ENCODE data around the gene ABHD3. TPM values are rescaled to one million over a fixed set of nuclear protein-coding genes. Genes with fewer than 3 reads are reported as not detected.
"Not testable (repeated sequence)": the region's sequence is repeated elsewhere in the genome, so short reads cannot be mapped to it uniquely, and the experiment has no call there.

The ABHD3 gene
- total and polyA plus RNA-seq, 8 donors, result 8.9 to 33.4 (median 18.9) TPM

- 79 to 95% (median 86%) methylated on average over 5 of the region's 5 CpGs for WGBS, 5 donors
- no peak for DNase-seq
- intact Hi-C loops (cut with DNase I; ENCODE audit: low total_unique reads), result no loop called here
- TF ChIP-seq POLR2A (IDR thresholded peaks at IDR 0.05) (no peak), CTCF (IDR thresholded peaks at IDR 0.05) (no peak)
- Histone ChIP-seq H3K4me1 (peaks cover 0 to 7% (median 6%) of the 10 kb centered on the region in 4 donors), H3K36me3 (no peaks in the 10 kb centered on the region), H3K9me3 (no peaks in the 10 kb centered on the region), H3K27ac (no peak overlapping the region), H3K4me3 (no peak overlapping the region), H3K27me3 (no peaks in the 10 kb centered on the region)
Measured at GRCh38 chr18:21733011-21733410, 28.4 kb upstream of the ABHD3 start.

DNA sequence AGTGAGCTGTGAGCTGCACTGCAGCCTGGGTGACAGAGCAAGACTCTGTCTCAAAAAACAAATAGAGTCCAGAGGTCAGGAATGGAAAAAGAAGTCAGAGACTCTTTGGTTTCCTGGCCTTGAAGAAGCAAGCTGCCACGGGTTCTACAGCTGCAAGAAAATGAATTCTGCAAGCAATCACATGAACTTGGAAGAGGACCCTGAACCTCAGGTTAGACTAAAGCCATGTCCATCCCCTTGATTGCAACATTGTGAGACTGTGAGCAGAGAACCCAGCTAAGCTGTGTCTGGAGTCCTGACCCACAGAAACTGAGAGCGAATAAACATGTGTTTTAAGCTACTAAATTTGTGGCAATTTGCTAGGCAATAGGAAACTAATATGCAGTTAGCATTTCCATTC lies 23.1 kb upstream of the ABHD3 start:
- intact Hi-C loops (cut with DNase I; ENCODE audit: low total_unique reads), result no loop called here
- Histone ChIP-seq H3K4me3 (no peak overlapping the region), H3K4me1 (no peaks in the 10 kb centered on the region), H3K36me3 (no peaks in the 10 kb centered on the region), H3K9me3 (no peaks in the 10 kb centered on the region), H3K27ac (no peak overlapping the region), H3K27me3 (no peaks in the 10 kb centered on the region)
- WGBS, 5 donors, result 67 to 81% (median 74%) methylated on average over 2 of the region's 2 CpGs
- TF ChIP-seq POLR2A (IDR thresholded peaks at IDR 0.05) (no peak), EP300 (IDR thresholded peaks at IDR 0.05) (no peak), POLR2AphosphoS5 (IDR thresholded peaks at IDR 0.05) (no peak), CTCF (IDR thresholded peaks at IDR 0.05) (no peak)
- DNase-seq, result no peak

- Histone ChIP-seq H3K27me3 (no peaks in the 10 kb centered on the region), H3K4me1 (no peaks in the 10 kb centered on the region), H3K9me3 (no peaks in the 10 kb centered on the region), H3K27ac (no peak overlapping the region), H3K36me3 (no peaks in the 10 kb centered on the region), H3K4me3 (no peak overlapping the region)
- intact Hi-C loops (cut with DNase I; ENCODE audit: low total_unique reads), result no loop called here
- TF ChIP-seq EP300 (IDR thresholded peaks at IDR 0.05), result no peak
- WGBS, 5 donors, result 75 to 84% (median 76%) methylated on average over 4 of the region's 4 CpGs
- no peak for DNase-seq
Measured at GRCh38 chr18:21725201-21725600, 20.6 kb upstream of the ABHD3 start.

DNA sequence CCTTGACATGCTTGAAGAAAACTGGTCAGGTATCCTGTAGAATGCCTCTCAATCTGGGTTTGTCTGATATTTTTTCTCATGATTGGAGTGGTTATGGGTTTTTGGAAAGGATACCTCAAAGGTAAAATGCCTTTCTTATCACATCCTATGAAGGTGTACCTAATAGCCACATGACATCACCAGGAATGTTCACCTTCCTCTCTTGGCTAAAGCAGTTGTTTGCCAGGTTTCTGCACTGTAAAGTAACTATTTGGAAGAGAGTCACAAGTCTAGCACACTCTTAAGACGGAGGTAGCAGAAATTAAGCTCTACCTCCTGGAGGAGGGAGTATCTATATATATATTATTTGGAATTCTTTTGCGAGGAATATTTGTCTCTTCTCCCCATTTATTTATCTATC lies 18.1 kb upstream of the ABHD3 start:
- Histone ChIP-seq H3K4me1 (no peaks in the 10 kb centered on the region), H3K27ac (peak overlapping the region in 3 of 5 donors; percentile 15 to 57 (median 38)), H3K27me3 (no peaks in the 10 kb centered on the region), H3K36me3 (no peaks in the 10 kb centered on the region), H3K4me3 (no peak overlapping the region), H3K9me3 (no peaks in the 10 kb centered on the region)
- intact Hi-C loops (cut with DNase I; ENCODE audit: low total_unique reads), result no loop called here
- DNase-seq, result no peak
- WGBS, 5 donors, result 29 to 65% (median 48%) methylated on average over 2 of the region's 2 CpGs
- no peak for TF ChIP-seq POLR2A (IDR thresholded peaks at IDR 0.05)
- peak in 1 of 3 donors; percentile 8 for TF ChIP-seq POLR2AphosphoS5 (IDR thresholded peaks at IDR 0.05)

- intact Hi-C loops (cut with DNase I; ENCODE audit: low total_unique reads), result no loop called here
- TF ChIP-seq POLR2AphosphoS5 (IDR thresholded peaks at IDR 0.05) (no peak), EP300 (IDR thresholded peaks at IDR 0.05) (no peak), POLR2A (IDR thresholded peaks at IDR 0.05) (no peak), CTCF (IDR thresholded peaks at IDR 0.05) (no peak)
- Histone ChIP-seq H3K27ac (no peak overlapping the region), H3K27me3 (no peaks in the 10 kb centered on the region), H3K9me3 (no peaks in the 10 kb centered on the region), H3K36me3 (no peaks in the 10 kb centered on the region), H3K4me3 (no peak overlapping the region), H3K4me1 (no peaks in the 10 kb centered on the region)
- DNase-seq, result no peak
- WGBS, 5 donors, result 89 to 96% (median 95%) methylated on average over 1 of the region's 1 CpG
Measured at GRCh38 chr18:21714474-21714873, 9.9 kb upstream of the ABHD3 start.

DNA sequence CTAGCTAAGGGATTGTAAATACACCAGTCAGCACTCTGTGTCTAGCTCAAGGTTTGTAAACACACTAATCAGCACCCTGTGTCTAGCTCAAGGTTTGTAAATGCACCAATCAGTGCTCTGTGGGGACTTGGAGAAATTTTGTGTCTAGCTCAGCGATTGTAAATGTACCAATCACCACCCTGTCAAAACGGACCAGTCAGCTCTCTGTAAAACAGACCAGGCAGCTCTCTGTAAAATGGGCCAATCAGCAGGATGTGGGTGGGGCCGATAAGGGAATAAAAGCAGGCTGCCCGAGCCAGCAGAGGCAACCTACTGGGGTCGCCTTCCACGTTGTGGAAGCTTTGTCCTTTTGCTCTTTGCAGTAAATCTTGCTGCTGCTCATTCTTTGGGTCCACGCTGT lies 2.6 kb upstream of the ABHD3 start:
- DNase-seq; H3K27ac ChIP-seq; H3K27me3 ChIP-seq; intact Hi-C loops (cut with DNase I; ENCODE audit: low total_unique reads); H3K4me3 ChIP-seq; H3K36me3 ChIP-seq; H3K9me3 ChIP-seq: not testable (repeated sequence)
- peaks cover 5 to 21% (median 15%) of the 10 kb centered on the region in 4 donors for H3K4me1 ChIP-seq
- WGBS, 5 donors, result 73 to 82% (median 79%) methylated on average over 7 of the region's 7 CpGs
